Astrocyte (in vitro differentiated cells and primary cell): ENCODE data around the gene OXCT1.

Source experiments
- CTCF ChIP-seq: IDR thresholded peaks from 2 replicates; pipeline ENCODE4 v1.5.1; 2011; ENCODE audit warnings: low read depth, mild to moderate bottlenecking, inconsistent platforms, low read length, moderate library complexity; ENCODE audit not compliant: insufficient read depth
- EZH2 ChIP-seq: IDR thresholded peaks from 2 replicates; pipeline ENCODE4 v1.6.1; 2012; ENCODE audit warnings: mild to moderate bottlenecking, low read length, inconsistent platforms; ENCODE audit not compliant: insufficient read depth

DNA sequence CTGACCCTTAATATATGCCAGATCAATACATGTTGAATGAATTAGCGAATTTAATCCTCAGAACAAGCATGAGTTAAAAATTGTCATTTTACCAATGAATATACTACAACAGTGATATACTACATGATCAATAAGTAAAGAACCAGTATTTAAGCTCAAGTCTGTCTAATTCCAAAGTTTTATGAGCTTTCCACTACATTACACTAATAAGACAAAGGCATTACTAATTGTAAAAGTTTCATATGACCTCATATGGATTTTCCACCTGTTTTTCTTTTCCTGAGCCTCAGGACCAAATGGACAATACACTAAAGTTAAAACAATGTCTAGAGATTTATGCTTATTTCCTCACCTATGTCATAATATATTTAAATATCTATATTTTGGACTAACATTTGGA, 80.8 kb downstream of the OXCT1 start:
- TF ChIP-seq EZH2: no peak
- no peak for TF ChIP-seq CTCF
